HL-60 (cell line): ENCODE data around the gene ZNF140.

Source experiments
- GABPA ChIP-seq: IDR thresholded peaks from 2 replicates; pipeline ENCODE4 v1.6.1; 2012; ENCODE audit warnings: low read depth
- POLR2AphosphoS5 ChIP-seq: IDR thresholded peaks from 2 replicates; pipeline ENCODE4 v1.6.1; 2012; ENCODE audit warnings: low read depth
- TF ChIP-seq, protein P1 (sequence below): IDR thresholded peaks from one replicate; pipeline ENCODE4 v1.5.1; 2011; ENCODE audit warnings: low read length, control low read depth, inconsistent platforms; ENCODE audit not compliant: insufficient read depth
- TF ChIP-seq, protein P2 (sequence below): IDR thresholded peaks from 2 replicates; pipeline ENCODE4 v1.6.1; 2012; ENCODE audit warnings: low read depth; ENCODE audit not compliant: insufficient replicate concordance

- TF ChIP-seq, protein P1, sequence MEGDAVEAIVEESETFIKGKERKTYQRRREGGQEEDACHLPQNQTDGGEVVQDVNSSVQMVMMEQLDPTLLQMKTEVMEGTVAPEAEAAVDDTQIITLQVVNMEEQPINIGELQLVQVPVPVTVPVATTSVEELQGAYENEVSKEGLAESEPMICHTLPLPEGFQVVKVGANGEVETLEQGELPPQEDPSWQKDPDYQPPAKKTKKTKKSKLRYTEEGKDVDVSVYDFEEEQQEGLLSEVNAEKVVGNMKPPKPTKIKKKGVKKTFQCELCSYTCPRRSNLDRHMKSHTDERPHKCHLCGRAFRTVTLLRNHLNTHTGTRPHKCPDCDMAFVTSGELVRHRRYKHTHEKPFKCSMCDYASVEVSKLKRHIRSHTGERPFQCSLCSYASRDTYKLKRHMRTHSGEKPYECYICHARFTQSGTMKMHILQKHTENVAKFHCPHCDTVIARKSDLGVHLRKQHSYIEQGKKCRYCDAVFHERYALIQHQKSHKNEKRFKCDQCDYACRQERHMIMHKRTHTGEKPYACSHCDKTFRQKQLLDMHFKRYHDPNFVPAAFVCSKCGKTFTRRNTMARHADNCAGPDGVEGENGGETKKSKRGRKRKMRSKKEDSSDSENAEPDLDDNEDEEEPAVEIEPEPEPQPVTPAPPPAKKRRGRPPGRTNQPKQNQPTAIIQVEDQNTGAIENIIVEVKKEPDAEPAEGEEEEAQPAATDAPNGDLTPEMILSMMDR, result no peak
- TF ChIP-seq POLR2AphosphoS5, result no peak
- no peak for TF ChIP-seq GABPA
- TF ChIP-seq, protein P2, sequence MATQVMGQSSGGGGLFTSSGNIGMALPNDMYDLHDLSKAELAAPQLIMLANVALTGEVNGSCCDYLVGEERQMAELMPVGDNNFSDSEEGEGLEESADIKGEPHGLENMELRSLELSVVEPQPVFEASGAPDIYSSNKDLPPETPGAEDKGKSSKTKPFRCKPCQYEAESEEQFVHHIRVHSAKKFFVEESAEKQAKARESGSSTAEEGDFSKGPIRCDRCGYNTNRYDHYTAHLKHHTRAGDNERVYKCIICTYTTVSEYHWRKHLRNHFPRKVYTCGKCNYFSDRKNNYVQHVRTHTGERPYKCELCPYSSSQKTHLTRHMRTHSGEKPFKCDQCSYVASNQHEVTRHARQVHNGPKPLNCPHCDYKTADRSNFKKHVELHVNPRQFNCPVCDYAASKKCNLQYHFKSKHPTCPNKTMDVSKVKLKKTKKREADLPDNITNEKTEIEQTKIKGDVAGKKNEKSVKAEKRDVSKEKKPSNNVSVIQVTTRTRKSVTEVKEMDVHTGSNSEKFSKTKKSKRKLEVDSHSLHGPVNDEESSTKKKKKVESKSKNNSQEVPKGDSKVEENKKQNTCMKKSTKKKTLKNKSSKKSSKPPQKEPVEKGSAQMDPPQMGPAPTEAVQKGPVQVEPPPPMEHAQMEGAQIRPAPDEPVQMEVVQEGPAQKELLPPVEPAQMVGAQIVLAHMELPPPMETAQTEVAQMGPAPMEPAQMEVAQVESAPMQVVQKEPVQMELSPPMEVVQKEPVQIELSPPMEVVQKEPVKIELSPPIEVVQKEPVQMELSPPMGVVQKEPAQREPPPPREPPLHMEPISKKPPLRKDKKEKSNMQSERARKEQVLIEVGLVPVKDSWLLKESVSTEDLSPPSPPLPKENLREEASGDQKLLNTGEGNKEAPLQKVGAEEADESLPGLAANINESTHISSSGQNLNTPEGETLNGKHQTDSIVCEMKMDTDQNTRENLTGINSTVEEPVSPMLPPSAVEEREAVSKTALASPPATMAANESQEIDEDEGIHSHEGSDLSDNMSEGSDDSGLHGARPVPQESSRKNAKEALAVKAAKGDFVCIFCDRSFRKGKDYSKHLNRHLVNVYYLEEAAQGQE, result no peak
Observed at GRCh38 chr12:133107121-133107520, 26.4 kb downstream of the ZNF140 start.
